ENCODE data around the gene SETD3.

The SETD3 gene

DNA sequence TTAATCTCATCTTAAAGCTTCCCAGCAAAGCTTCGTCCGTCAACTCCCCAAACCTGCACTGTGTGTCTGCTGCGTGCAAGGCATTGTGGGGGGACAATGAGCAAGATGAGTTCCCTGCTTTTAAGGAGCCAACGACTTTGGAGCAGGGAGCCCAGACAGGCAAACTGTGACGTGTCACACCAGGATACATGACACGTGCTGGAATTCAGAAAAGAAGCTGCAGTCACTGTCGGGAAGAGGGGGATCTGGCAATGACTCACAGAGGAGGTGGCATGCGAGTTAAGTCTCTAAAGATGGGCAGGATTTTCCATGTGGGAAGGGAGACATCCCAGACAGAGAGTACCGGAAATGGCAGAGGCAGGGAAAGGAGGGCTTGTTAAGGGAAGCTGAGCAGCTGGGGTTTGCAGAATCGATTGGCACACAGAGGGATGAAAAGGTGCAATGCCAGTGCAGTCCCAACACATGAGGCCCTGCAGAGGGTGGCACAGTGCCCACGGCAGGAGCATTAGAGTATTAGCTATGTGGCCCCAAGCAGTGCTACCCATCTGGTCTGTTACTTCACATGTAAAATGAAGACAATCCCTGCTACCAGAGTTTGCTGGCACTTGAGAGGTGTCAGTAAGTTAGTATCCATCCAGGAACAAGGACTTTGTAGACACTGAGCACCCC, 52.9 kb downstream of the SETD3 start:
- Histone ChIP-seq H3K4me2 (no peak overlapping the region), H2AFZ (ENCODE audit: low read depth) (no peak overlapping the region)
- TF ChIP-seq, protein P1, sequence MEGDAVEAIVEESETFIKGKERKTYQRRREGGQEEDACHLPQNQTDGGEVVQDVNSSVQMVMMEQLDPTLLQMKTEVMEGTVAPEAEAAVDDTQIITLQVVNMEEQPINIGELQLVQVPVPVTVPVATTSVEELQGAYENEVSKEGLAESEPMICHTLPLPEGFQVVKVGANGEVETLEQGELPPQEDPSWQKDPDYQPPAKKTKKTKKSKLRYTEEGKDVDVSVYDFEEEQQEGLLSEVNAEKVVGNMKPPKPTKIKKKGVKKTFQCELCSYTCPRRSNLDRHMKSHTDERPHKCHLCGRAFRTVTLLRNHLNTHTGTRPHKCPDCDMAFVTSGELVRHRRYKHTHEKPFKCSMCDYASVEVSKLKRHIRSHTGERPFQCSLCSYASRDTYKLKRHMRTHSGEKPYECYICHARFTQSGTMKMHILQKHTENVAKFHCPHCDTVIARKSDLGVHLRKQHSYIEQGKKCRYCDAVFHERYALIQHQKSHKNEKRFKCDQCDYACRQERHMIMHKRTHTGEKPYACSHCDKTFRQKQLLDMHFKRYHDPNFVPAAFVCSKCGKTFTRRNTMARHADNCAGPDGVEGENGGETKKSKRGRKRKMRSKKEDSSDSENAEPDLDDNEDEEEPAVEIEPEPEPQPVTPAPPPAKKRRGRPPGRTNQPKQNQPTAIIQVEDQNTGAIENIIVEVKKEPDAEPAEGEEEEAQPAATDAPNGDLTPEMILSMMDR (conservative IDR thresholded peaks at IDR 0.05; ENCODE audit: low read depth, low read length): no peak

DNA sequence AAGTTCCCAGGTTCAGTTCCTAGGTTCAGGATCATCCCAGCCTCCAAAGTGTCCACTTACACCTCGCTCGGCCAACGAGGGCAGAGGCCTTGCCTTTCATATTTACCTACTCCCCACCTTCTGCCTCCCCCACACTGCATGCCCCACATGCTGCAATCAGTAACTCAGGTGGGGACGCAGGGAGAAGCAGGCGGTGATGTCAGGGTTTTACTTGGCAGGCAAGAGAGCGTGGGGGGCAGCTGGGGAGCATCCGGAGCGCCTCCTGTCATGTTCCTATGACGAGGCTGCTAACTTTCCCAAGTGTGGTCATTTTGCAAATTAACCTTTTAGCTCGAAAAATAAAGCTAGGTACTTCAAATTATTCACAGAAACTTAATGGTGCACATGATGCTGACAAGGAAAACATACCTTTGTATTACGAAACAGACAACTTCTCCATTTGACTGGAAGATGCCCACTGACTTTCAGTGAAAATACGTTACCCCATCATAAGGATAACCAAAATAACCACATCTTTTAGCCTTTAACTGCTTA, 53.8 kb downstream of the SETD3 start:
- Histone ChIP-seq H3K4me3 (IDR thresholded peaks at IDR 0.05; ENCODE audit: insufficient read depth, low read depth, low read length) (no peak overlapping the region), H3K27ac (no peak overlapping the region), H3K4me2 (no peak overlapping the region), H2AFZ (ENCODE audit: low read depth) (no peak overlapping the region), H3K27me3 (ENCODE audit: insufficient read depth, low read depth) (no peaks in the 10 kb centered on the region), H3K79me2 (ENCODE audit: insufficient read depth, low read depth) (no peaks in the 10 kb centered on the region), H3K36me3 (ENCODE audit: insufficient read depth) (no peaks in the 10 kb centered on the region), H3K4me1 (ENCODE audit: low read depth, poor library complexity, severe bottlenecking) (no peaks in the 10 kb centered on the region), H4K20me1 (ENCODE audit: insufficient read depth) (no peaks in the 10 kb centered on the region), H3K9ac (no peak overlapping the region)
- TF ChIP-seq, protein P1 (conservative IDR thresholded peaks at IDR 0.05; ENCODE audit: low read depth, low read length): no peak

More for the DNA sequence above, 52.9 kb downstream of the SETD3 start:
- no peak overlapping the region for H3K4me3 ChIP-seq (IDR thresholded peaks at IDR 0.05; ENCODE audit: insufficient read depth, low read depth, low read length)
- no peaks in the 10 kb centered on the region for H3K4me1 ChIP-seq (ENCODE audit: low read depth, poor library complexity, severe bottlenecking)
- H3K27ac ChIP-seq: no peak overlapping the region
- H3K27me3 ChIP-seq (ENCODE audit: insufficient read depth, low read depth): no peaks in the 10 kb centered on the region
- no peak overlapping the region for H3K9ac ChIP-seq
- no peaks in the 10 kb centered on the region for H3K79me2 ChIP-seq (ENCODE audit: insufficient read depth, low read depth)
- H3K36me3 ChIP-seq (ENCODE audit: insufficient read depth): no peaks in the 10 kb centered on the region
- H4K20me1 ChIP-seq (ENCODE audit: insufficient read depth): no peaks in the 10 kb centered on the region

DNA sequence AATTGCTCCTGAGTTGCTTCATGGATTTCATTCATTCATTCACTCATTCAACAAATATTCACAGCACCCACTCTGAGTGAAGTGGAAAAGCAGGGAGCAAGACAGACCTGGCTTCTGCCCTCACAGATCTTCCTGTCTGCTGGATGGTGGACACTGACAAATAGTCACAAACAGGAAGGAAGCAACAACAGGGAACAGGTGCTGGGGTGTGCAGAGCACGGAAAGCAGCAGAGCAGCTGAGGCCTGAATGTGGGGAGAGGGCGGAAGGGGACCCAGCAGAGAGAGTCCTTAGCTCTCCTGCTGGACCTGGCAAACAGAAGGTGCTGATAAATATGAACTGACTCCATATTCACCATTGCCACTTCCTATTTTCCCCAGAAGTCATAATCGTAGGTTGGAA, 54.4 kb downstream of the SETD3 start:
- TF ChIP-seq, protein P1 (conservative IDR thresholded peaks at IDR 0.05; ENCODE audit: low read depth, low read length): no peak
- H4K20me1 ChIP-seq (ENCODE audit: insufficient read depth): no peaks in the 10 kb centered on the region
- H3K9ac ChIP-seq: no peak overlapping the region
- no peaks in the 10 kb centered on the region for H3K36me3 ChIP-seq (ENCODE audit: insufficient read depth)
- H3K79me2 ChIP-seq (ENCODE audit: insufficient read depth, low read depth): no peaks in the 10 kb centered on the region
- H3K27ac ChIP-seq: no peak overlapping the region
- H3K4me3 ChIP-seq (IDR thresholded peaks at IDR 0.05; ENCODE audit: insufficient read depth, low read depth, low read length): no peak overlapping the region
- H3K4me1 ChIP-seq (ENCODE audit: low read depth, poor library complexity, severe bottlenecking): no peaks in the 10 kb centered on the region
- H2AFZ ChIP-seq (ENCODE audit: low read depth): no peak overlapping the region
- no peaks in the 10 kb centered on the region for H3K27me3 ChIP-seq (ENCODE audit: insufficient read depth, low read depth)
- H3K4me2 ChIP-seq: no peak overlapping the region

DNA sequence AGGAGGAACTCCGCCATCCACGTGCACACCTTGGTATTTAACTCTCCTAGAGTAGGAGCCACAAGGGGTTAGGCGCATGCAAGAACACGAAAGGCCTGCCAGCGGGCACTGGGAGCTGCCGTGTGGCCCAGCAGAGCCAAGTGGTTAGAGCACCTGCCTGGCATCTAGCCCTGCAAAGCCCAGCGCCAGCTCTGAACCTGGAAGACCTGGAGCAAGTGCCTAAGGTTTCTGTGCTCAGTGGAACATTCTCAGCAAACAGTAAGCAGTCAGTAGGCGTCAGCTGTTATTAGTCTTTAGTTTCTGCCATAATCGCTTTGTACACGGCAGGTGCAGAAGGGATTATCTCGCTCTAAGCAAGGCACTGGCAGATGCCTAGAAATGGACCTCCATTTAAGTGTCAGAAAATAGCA, 55.4 kb downstream of the SETD3 start:
- Histone ChIP-seq H3K27me3 (ENCODE audit: insufficient read depth, low read depth) (no peaks in the 10 kb centered on the region), H3K4me1 (ENCODE audit: low read depth, poor library complexity, severe bottlenecking) (no peaks in the 10 kb centered on the region), H2AFZ (ENCODE audit: low read depth) (no peak overlapping the region), H3K27ac (no peak overlapping the region), H3K36me3 (ENCODE audit: insufficient read depth) (no peaks in the 10 kb centered on the region), H3K79me2 (ENCODE audit: insufficient read depth, low read depth) (no peaks in the 10 kb centered on the region), H4K20me1 (ENCODE audit: insufficient read depth) (no peaks in the 10 kb centered on the region), H3K4me2 (no peak overlapping the region), H3K4me3 (IDR thresholded peaks at IDR 0.05; ENCODE audit: insufficient read depth, low read depth, low read length) (no peak overlapping the region), H3K9ac (no peak overlapping the region)
- TF ChIP-seq, protein P1 (conservative IDR thresholded peaks at IDR 0.05; ENCODE audit: low read depth, low read length): no peak

Data from KMS-11 (cell line).